Muscle of back (tissue), 13 donors: Measurements from ENCODE around the gene CEACAM18. TPM values are rescaled to one million over a fixed set of nuclear protein-coding genes. Genes with fewer than 3 reads are reported as not detected.
"Not testable (repeated sequence)": the region's sequence is repeated elsewhere in the genome, so short reads cannot be mapped to it uniquely, and the experiment has no call there.

ENCODE experiments used
- DNase-seq, 3 donors: peaks; one replicate each; pipeline versions ENCODE4 v3.0.0 to v3.0.0-alpha.2; 2013
- long read RNA-seq, 9 donors: transcript quantifications; one replicate each; lab custom pipeline, GENCODE V29; 2026
- polyA plus RNA-seq, 10 donors: library from polyadenylated mRNA; unstranded; fragments of 120-200 nt; gene quantifications; one replicate each; pipeline ENCODE4 v1.2.1, GENCODE V29; 2013; ENCODE audit not compliant: insufficient read length in 10 of 10

CEACAM18 gene
- not detected for polyA plus RNA-seq
- long read RNA-seq, donor 1 = 0 reads
- long read RNA-seq, donor 2 = 0 reads
- long read RNA-seq, donor 3 = 0 reads
- long read RNA-seq, donor 4 = 0 reads
- long read RNA-seq, donor 5 = 0 reads
- long read RNA-seq, donor 6 = 0 reads
- long read RNA-seq, donor 7 = 0 reads
- long read RNA-seq, donor 8 = 0 reads
- long read RNA-seq, donor 9 = 0 reads

DNA sequence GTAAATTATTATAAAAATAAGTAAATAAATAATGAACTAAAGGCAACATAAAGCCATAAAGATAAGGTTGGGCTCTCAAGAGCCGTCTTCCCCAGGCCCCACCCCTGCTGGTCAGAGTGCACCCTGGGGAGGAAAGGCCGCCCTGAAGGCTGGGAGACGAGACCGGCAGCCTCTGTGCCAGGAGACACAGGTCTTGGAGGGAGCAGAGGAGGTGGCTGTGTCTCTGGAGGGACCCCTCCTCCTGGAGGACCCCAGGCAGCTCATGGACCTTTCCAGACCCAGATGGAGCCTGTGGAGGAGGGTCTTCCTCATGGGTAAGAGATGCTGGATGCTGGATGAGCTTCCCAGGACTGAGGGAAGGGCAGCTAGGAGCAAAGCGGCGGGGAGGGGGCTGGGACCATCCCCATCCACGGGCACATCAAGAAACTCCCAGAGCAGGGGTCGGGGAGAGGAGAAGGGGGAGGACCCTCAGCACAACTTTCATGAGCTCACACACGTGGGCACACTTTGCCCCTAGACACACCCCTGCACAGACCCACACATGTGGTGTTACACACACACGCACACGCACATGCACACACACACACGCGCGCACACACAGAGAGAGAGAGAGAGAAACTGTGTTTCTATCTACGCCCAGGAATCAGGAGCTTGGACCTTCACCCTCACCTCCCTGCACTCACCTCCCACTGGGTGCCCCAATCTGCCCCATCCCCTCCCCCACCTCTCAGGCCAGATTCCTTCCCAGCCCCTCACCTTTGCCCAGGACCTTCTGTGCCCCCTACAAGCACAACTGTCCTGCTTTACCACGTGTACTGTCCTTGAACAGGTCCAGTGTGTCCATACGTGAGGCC lies at the start of gene CEACAM18:
Gene CEACAM18, plus strand, starts transcription at position 159 of the 854 bp plus-strand sequence.
- no peak for DNase-seq

DNA sequence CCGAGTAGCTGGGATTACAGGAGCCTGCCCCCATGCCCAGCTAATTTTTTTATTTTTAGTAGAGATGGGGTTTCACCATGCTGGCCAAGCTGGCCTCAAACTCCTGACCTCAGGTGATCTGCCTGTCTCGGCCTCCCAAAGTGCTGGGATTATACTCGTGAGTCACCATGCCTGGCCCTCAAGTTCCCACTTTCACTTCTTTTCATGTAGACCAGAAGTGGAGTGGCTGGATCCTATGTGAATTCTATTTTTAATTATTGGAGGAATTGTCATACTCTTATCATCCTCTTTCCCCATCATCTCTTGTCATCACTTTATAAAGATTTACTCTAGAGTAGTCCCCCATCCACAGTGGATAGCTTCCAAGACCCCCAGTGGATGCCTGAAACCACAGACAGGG lies 48.1 kb upstream of the CEACAM18 start:
- DNase-seq = no peak

DNA sequence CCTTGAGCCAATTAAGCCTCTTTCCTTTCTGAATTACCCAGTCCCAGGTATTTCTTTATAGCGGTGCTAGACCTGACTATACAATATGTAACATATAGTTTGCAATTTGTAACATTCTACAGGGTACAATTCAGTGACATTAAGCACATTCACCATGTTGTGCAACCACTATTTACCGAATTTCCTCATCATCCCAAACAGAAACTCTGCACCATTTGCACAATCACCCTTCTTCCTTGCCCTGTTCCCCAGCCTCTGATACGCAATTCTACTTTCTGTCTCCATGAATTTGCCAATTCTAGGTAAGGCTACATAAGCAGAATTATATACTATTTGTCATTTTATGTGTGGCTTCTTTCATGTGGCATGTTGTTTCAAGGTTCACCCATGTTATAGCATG lies 47.2 kb upstream of the CEACAM18 start:
- no peak for DNase-seq

- no peak for DNase-seq
These were observed 45.3 kb upstream of the CEACAM18 start for GRCh38 chr19:51433043-51433442.

- no peak for DNase-seq
These were observed 43.9 kb upstream of the CEACAM18 start for GRCh38 chr19:51434456-51434855.

DNA sequence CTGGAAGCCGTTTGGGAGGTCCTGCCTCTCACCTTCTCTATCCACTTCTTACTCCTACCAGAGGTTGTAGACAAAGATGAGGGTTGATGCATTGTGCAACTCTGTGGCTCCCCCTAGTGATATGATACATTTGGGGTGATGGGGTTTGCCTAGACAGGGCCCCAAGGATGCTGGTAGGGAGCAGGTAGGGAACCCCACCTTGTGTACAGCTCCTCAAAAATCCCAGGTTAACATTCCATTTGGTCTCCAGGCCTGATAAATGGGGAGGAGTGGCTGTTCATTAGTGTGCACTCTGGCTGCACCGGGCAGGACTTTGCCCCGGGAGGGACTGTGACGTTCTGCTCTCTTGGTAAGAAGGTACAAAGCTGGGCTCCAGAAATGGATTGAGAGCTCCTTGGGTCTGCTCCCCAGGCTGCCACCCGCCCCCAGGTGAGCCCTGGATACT lies 39.3 kb upstream of the CEACAM18 start:
- DNase-seq = no peak

DNA sequence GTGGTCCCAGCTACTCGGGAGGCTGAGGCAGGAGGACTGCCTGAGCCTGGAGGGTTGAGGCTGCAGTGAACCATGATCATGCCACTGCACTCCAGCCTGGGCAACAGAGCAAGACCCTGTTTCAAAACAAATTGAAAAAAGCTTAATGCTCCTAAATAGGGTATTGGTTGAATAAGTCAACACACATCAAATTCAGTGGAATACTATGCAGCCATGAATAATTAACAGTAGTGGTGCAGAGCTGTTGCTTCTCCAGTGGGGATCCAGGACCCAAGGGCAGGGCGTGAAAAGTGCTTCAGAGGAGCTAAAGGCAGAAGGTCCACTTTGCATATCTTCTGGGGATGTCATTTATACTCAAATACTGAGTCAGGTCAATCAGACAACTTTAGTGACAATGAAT lies 38.3 kb upstream of the CEACAM18 start:
- DNase-seq = no peak

DNA sequence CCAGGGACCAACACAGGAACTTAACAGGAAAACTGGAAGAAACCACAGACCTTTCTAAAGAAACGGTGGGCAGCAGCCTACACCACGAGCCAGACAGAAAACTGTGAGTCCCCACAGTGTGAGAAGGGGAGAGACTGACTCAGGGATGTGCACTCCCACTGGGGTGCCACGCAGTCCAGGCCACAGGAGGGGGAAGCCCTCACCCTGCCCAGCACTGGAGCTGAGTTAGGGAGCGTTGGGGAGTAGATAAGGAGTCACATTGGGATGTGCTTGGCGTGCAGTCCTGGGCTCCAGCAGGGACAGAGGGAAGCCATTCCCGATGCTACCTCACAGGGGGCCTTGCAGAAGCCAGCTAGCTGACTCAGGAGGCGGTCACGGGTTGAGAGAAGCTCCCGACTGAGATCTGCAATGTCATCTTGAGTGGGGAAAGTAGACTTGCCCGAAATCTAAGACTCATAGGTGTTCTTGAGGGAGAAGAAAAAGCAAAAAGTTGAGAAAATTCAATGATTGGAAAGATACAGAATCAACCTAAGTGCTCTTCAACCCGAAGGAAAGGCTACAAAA lies 37.4 kb upstream of the CEACAM18 start:
- DNase-seq = no peak

DNA sequence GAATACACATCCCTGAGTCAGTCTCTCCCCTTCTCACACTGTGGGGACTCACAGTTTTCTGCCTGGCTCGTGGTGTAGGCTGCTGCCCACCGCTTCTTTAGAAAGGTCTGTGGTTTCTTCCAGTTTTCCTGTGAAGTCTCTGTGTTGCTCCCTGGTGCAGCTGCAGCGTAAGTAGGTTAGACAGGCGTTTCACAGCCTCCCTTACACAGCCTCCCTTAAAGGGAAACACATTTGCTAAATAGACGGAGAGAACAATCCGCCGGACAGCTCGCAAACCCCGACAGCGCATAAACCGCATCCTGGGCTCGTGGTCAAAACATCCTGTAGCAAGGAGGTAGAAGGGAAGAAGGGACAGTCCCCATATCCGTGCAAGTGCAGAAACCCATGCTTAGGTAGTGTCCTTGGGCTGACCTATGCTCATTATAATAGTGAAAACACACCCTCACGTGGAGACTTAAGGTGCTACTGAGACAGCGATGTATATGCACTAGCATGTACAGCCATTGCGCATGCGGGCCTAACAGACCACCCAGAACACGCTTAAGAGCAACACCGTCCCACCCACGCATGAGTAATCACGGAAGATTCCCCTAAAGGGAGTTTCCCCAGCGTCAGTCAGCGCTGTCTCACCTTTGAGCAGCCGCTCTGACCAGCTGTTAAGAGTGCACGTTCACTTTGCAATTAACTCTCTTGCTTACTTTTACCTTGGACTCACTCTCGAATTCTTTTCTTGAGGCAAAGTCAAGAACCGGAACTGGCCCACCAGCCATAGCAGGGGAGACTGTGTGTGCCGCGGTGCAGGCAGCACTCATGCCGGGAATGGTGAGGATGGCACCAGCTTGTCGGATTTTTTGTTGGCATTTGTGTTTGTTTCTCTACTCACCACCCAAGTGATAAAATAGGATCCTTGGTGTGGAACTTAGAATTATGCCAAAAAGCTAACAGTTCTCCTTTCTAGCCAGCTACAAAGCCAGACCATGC lies 36.6 kb upstream of the CEACAM18 start:
- DNase-seq = no peak

GRCh38 chr19:51447510-51447909 lies 30.8 kb upstream of the CEACAM18 start:
- not testable (repeated sequence) for DNase-seq

DNA sequence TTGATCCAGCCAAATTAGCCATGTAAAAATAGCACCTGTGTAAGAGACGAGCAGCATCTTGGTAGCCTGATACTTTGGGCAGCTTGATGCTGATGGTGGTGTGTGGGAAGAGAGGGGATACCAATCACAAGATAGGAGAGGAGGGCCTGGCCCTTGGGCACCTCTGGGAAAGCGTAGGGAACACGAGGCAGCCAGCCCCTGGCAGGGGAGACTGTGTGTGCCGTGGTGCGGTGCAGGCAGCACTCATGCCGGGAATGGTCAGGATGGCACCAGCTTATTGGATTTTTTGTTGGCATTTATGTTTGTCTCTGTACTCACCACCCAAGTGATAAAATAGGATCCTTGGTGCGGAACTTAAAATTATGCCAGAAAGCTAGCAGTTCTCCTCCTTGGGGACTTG lies 30.3 kb upstream of the CEACAM18 start:
- DNase-seq = no peak

DNA sequence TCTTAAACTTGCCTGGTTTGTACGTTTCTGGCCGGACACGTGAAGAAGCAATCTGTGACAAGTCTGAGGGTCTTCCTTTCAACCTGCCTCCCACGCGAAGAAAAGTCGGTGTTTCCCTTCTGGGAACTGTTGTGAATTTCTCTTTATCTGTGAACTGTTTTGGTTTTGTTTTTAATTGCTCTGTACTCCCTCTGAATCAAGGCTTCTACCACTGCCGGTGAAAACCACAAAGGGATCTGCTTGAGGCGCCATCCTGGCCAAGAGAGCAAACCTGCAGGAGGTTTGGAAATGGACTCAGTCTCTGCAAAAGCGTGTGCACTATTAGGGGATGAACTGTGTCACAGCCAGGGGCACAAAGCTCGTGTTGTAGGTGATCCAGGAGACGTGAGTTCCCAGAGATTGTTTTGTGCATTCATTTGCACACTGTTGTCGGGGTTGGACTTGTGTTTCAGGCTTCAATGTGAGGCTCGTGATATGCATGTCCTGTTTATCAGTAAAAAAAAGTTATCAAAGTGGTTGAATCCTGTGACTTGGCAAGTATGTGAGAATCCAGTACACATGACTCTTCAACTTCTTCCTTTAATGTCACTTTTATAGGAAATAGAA lies 29.8 kb upstream of the CEACAM18 start:
- no peak for DNase-seq

GRCh38 chr19:51450730-51451307 lies 27.5 kb upstream of the CEACAM18 start:
- no peak for DNase-seq

- DNase-seq = no peak
These were observed 21.6 kb upstream of the CEACAM18 start for GRCh38 chr19:51456541-51457290.

- no peak for DNase-seq
These were observed 20.9 kb upstream of the CEACAM18 start for GRCh38 chr19:51457351-51458013.

GRCh38 chr19:51458051-51458645 lies 20.2 kb upstream of the CEACAM18 start, which contains the start of gene SIGLEC8:
Gene SIGLEC8 (minus strand): TSS chr19:51458454. CDS start chr19:51458387, 67 bp downstream.
- no peak for DNase-seq

- no peak for DNase-seq
These were observed 19.3 kb upstream of the CEACAM18 start for GRCh38 chr19:51458899-51459505.

- DNase-seq = peak in 1 of 3 donors; percentile 22
These were observed 18.0 kb upstream of the CEACAM18 start for GRCh38 chr19:51460164-51460992.
